Astrocyte (in vitro differentiated cells and primary cell): ENCODE measurements around the gene MCF2L. TPM values are rescaled to one million over a fixed set of nuclear protein-coding genes. Genes with fewer than 3 reads are reported as not detected.

Experiments used
- DNase-seq: peaks from one replicate; pipeline ENCODE4 v3.0.0-alpha.2; 2010; ENCODE audit warnings: low read depth
- FAIRE-seq: peaks from 2 replicates; lab custom pipeline; 2011; peaks lifted over from hg19 to GRCh38; lab: Jason Lieb, UNC
- H2AFZ ChIP-seq: 2 replicates; pipeline ENCODE4 v1.6.0; 2012; ENCODE audit warnings: low read depth, low read length, inconsistent platforms
- H3K27ac ChIP-seq: 2 replicates; pipeline ENCODE4 v1.5.1; 2011; ENCODE audit warnings: low read depth, low read length, inconsistent platforms
- H3K27me3 ChIP-seq: 2 replicates; pipeline ENCODE4 v1.6.0; 2011; ENCODE audit warnings: low read length, inconsistent platforms; ENCODE audit not compliant: insufficient read depth
- H3K36me3 ChIP-seq: 2 replicates; pipeline ENCODE4 v1.5.1; 2011; ENCODE audit warnings: low read length, inconsistent platforms; ENCODE audit not compliant: insufficient read depth
- H3K4me1 ChIP-seq: 2 replicates; pipeline ENCODE4 v1.5.1; 2011; ENCODE audit warnings: low read length, inconsistent platforms; ENCODE audit not compliant: insufficient read depth
- H3K4me2 ChIP-seq: 2 replicates; pipeline ENCODE4 v1.6.0; 2012; ENCODE audit warnings: low read length, inconsistent platforms
- H3K4me3 ChIP-seq: 2 replicates; pipeline ENCODE4 v1.5.1; 2011; ENCODE audit warnings: low read depth, mild to moderate bottlenecking, low read length, inconsistent platforms; ENCODE audit not compliant: insufficient read depth
- H3K79me2 ChIP-seq: 2 replicates; pipeline ENCODE4 v1.6.0; 2012; ENCODE audit warnings: mild to moderate bottlenecking, low read length, inconsistent platforms; ENCODE audit not compliant: insufficient read depth
- H3K9ac ChIP-seq: 2 replicates; pipeline ENCODE4 v1.6.0; 2012; ENCODE audit warnings: mild to moderate bottlenecking, low read length, inconsistent platforms
- H3K9me3 ChIP-seq: 2 replicates; pipeline ENCODE4 v1.5.1; 2012; ENCODE audit warnings: low read depth, mild to moderate bottlenecking, low read length, inconsistent platforms; ENCODE audit not compliant: insufficient read depth
- H4K20me1 ChIP-seq: 2 replicates; pipeline ENCODE4 v1.6.0; 2012; ENCODE audit warnings: low read length, inconsistent platforms; ENCODE audit not compliant: insufficient read depth
- H3K27ac Mint-ChIP-seq: one replicate; pipeline ENCODE4 v1.8.0; 2021; ENCODE audit warnings: mild to moderate bottlenecking, mixed read lengths; ENCODE audit not compliant: unreplicated experiment
- H3K27me3 Mint-ChIP-seq: one replicate; pipeline ENCODE4 v1.8.0; 2021; ENCODE audit warnings: low read depth, mixed read lengths; ENCODE audit not compliant: unreplicated experiment
- H3K36me3 Mint-ChIP-seq: one replicate; pipeline ENCODE4 v1.8.0; 2021; ENCODE audit warnings: low read depth, mixed read lengths; ENCODE audit not compliant: unreplicated experiment
- H3K4me1 Mint-ChIP-seq: one replicate; pipeline ENCODE4 v1.8.0; 2021; ENCODE audit warnings: low read depth, mixed read lengths; ENCODE audit not compliant: unreplicated experiment
- H3K4me3 Mint-ChIP-seq: one replicate; pipeline ENCODE4 v1.8.0; 2021; ENCODE audit warnings: mild to moderate bottlenecking, moderate library complexity, mixed read lengths; ENCODE audit not compliant: unreplicated experiment
- H3K9me3 Mint-ChIP-seq: one replicate; pipeline ENCODE4 v1.8.0; 2021; ENCODE audit warnings: mild to moderate bottlenecking, mixed read lengths; ENCODE audit not compliant: unreplicated experiment
- CTCF ChIP-seq: IDR thresholded peaks from 2 replicates; pipeline ENCODE4 v1.5.1; 2011; ENCODE audit warnings: low read depth, mild to moderate bottlenecking, inconsistent platforms, low read length, moderate library complexity; ENCODE audit not compliant: insufficient read depth
- EZH2 ChIP-seq: IDR thresholded peaks from 2 replicates; pipeline ENCODE4 v1.6.1; 2012; ENCODE audit warnings: mild to moderate bottlenecking, low read length, inconsistent platforms; ENCODE audit not compliant: insufficient read depth
- total RNA-seq: library from RNA; stranded (reverse); gene quantifications from 2 replicates; pipeline ENCODE4 v1.2.1, GENCODE V29; 2021

Gene MCF2L
- total RNA-seq, 1 donor from 2014 or later, result 3.4 TPM

- no peak for TF ChIP-seq EZH2
- no peak for TF ChIP-seq CTCF
- peaks cover 10% of the 10 kb centered on the region for H3K9me3 Mint-ChIP-seq
- no peak overlapping the region for H2AFZ ChIP-seq
- H3K9ac ChIP-seq, result no peak overlapping the region
- no peak overlapping the region for H3K4me3 ChIP-seq
- no peak overlapping the region for H3K27ac Mint-ChIP-seq
- H3K4me2 ChIP-seq, result no peak overlapping the region
- H3K4me1 Mint-ChIP-seq, result peaks cover 5% of the 10 kb centered on the region
- H3K27ac ChIP-seq, result no peak overlapping the region
- peaks cover 74% of the 10 kb centered on the region for H3K27me3 Mint-ChIP-seq
- no peaks in the 10 kb centered on the region for H3K79me2 ChIP-seq
- DNase-seq (no peak), FAIRE-seq (no peak)
- H4K20me1 ChIP-seq, result no peaks in the 10 kb centered on the region
- peaks cover 14% of the 10 kb centered on the region for H3K9me3 ChIP-seq
- H3K36me3 Mint-ChIP-seq, result peaks cover 7% of the 10 kb centered on the region
- H3K4me1 ChIP-seq, result no peaks in the 10 kb centered on the region
- H3K4me3 Mint-ChIP-seq, result no peak overlapping the region
- H3K27me3 ChIP-seq, result peaks cover 30% of the 10 kb centered on the region
- no peaks in the 10 kb centered on the region for H3K36me3 ChIP-seq
Measured at GRCh38 chr13:112974125-112974524, 5.1 kb downstream of the MCF2L start.

DNA sequence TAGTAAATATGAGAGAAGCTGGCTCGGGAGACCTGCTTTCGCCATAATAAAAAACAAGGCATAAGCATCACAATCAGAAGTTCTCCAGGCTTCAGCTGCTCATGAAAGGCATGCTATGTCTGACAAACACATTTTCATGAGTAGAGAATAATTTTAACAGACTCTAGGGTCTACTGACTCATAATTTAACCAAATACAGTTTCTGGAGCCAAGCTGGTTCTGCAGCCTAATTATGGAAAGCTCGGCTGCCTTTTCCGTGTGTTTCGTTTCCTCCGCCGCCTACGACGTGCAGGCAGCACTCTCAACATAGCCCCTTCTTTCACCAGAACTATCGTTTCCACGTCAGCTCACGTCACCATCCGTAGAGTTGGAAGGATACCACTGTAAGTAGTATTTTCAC is 5.7 kb downstream of the MCF2L start:
- Mint-ChIP-seq H3K36me3 (peaks cover 7% of the 10 kb centered on the region), H3K9me3 (peaks cover 10% of the 10 kb centered on the region), H3K4me3 (no peak overlapping the region), H3K4me1 (peaks cover under 1% of the 10 kb centered on the region), H3K27me3 (peaks cover 70% of the 10 kb centered on the region), H3K27ac (no peak overlapping the region)
- Histone ChIP-seq H3K27me3 (peaks cover 25% of the 10 kb centered on the region), H3K4me2 (no peak overlapping the region), H3K79me2 (no peaks in the 10 kb centered on the region), H3K9me3 (peaks cover 14% of the 10 kb centered on the region), H4K20me1 (no peaks in the 10 kb centered on the region), H3K27ac (no peak overlapping the region), H2AFZ (no peak overlapping the region), H3K4me3 (no peak overlapping the region), H3K36me3 (no peaks in the 10 kb centered on the region), H3K4me1 (no peaks in the 10 kb centered on the region), H3K9ac (no peak overlapping the region)
- DNase-seq, result no peak
- FAIRE-seq, result no peak
- no peak for TF ChIP-seq CTCF
- TF ChIP-seq EZH2, result no peak

DNA sequence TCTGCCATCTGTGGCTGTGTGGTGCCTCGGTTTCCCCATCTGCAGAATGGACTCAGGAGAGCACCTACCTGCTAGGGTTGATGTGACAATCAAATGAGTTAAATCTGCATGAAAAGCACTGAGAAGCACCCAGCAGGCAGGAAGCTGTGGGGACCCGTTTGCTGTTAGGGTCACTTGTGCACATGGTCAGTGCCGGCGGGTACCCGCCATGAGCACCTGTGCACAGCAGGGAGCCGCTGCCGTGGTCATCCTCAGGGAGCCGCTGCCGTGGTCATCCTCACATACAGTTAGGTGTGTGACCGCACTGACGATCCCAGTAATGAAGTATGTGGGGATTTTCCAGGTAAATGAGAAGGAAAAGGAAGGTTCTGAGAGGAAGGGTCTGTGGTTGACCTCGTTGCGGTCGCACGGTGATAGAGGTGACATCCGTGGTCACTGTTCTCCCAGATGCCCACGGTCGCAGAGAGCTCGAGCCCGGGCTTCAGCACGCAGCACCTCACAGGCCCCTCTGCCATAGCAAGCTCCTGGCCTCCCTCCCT is 6.5 kb downstream of the MCF2L start:
- Histone ChIP-seq H4K20me1 (no peaks in the 10 kb centered on the region), H3K36me3 (no peaks in the 10 kb centered on the region), H3K9ac (no peak overlapping the region), H3K4me2 (no peak overlapping the region), H3K9me3 (peaks cover 14% of the 10 kb centered on the region), H3K4me3 (no peak overlapping the region), H3K4me1 (no peaks in the 10 kb centered on the region), H2AFZ (no peak overlapping the region), H3K79me2 (no peaks in the 10 kb centered on the region), H3K27me3 (peaks cover 17% of the 10 kb centered on the region), H3K27ac (no peak overlapping the region)
- H3K9me3 Mint-ChIP-seq, result peaks cover 10% of the 10 kb centered on the region
- TF ChIP-seq CTCF (no peak), EZH2 (no peak)
- no peaks in the 10 kb centered on the region for H3K4me1 Mint-ChIP-seq
- H3K27me3 Mint-ChIP-seq, result peaks cover 68% of the 10 kb centered on the region
- H3K4me3 Mint-ChIP-seq, result no peak overlapping the region
- H3K27ac Mint-ChIP-seq, result no peak overlapping the region
- no peak for DNase-seq
- no peak for FAIRE-seq
- H3K36me3 Mint-ChIP-seq, result peaks cover 7% of the 10 kb centered on the region
